KBM-7 (cell line): ENCODE data around the gene TMEM254.
"Not testable (repeated sequence)": the region's sequence is repeated elsewhere in the genome, so short reads cannot be mapped to it uniquely, and the experiment has no call there.

Experiments used
- DNase-seq: peaks from one replicate; pipeline ENCODE4 v3.0.0-alpha.2; 2015
- in situ Hi-C: fragments of 300-500 bp; cut with MboI; formaldehyde crosslinking; loops from 2 replicates; pipeline ENCODE4 v1.14.3; 2020; ENCODE audit warnings: low sequenced_read_pairs, low pct_unique_long_range_greater_than_20kb, mixed read lengths

Gene TMEM254

DNA sequence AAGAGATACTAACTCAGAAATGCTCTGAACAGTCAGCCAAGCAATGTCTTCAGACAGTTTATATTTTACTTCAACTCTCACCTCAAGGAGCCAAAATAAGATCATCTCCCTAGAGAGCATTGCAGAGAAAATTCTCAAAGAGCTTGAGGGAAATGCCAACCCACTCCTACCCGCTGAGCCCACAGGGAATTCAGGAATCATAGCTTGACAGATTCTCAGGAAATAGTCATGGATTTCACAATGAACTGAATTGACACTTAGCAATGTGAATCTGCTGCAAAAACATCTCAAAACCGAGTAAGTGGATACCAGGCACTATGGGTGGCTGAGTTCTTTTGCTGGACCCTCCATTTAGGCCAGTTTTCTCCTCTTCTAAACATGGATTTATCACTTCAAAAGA is 44.3 kb downstream of the TMEM254 start:
- DNase-seq, result no peak
- in situ Hi-C loops, result no loop called here

DNA sequence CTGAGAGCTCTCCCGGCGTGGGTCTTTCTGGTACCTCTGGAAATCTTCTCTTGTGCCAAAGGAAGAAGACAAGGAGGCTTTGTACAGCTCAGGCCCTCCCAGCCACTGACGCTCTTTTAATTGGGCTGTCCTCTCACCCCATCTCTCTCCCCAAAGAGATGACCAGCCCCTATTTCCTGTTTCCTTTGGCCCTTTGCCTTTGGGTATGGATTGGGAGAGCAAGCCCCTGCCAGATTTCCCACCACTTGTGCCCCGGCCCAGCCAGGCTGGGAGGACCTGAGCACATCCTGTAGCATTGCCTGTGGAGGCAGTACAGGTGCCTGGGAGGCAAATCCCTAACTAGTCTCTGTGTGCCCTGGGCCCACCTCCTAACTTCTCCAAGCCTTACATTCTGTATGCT is 48.4 kb downstream of the TMEM254 start:
- no peak for DNase-seq
- in situ Hi-C loops, result no loop called here

- DNase-seq, result no peak
- in situ Hi-C loops, result no loop called here
These were observed 53.0 kb downstream of the TMEM254 start for GRCh38 chr10:80131499-80131901.

DNA sequence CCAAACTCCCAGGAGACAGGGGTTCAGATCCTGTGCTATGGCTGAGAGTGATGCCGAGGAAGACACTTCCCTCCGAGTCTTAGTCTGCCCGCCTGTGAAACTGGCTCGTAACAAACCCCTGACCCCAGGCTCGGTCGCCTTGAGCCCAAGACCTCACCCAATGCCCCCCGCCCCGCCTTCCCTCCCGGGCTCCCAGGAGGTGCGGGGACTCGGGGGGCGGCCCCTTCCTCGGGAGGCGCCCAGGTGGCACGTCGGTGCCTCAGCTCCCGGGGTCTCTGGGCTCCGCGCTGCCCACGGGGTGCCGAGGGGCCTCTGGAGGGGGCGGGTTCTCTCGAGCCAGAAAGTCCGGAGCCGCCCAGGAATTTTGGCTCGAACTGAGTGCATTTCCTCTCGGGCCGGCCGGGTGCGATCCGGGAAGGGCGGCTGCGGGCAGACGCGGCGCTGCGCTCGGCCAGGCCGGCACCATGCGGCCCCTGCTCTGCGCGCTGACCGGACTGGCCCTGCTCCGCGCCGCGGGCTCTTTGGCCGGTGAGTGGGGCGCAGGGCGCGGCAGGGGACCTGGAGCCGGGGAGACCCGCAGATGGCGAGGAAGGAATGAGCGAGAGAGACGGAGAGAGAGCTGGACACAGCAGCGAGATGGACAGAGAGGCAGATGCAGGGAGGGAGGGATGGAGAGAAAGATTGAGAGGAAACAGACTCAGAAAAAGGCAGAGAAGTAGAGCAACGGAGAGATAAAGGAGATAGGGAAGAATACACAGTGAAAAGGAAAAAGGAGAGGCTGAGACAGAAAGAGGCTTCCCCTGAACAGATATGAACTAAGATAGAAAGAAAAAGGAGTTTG is 54.1 kb downstream of the TMEM254 start, which contains the start of gene PLAC9:
Gene PLAC9 (plus strand): TSS at position 432 of the 841 bp plus-strand sequence. CDS start 33 bp downstream, at position 465.
- in situ Hi-C loops, result no loop called here
- DNase-seq, result no peak

- no peak for DNase-seq
- in situ Hi-C loops, result no loop called here
These were observed 54.7 kb downstream of the TMEM254 start for GRCh38 chr10:80133206-80133605.

DNA sequence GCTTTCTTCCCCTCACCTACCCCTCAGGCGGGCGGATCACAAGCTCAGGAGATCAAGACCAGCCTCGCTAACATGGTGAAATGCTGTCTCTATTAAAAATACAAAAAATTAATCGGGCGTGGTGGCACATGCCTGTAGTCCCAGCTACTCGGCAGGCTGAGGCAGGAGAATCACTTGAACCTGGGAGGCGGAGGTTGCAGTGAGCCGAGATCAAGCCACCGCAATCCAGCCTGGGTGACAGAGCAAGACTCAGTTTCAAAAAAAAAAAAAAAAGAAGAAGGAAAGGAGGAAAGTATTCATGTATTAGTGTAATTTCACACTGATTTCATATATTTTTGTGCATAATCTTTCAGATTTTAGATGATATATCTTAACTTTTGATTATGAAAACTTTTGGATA is 55.2 kb downstream of the TMEM254 start:
- DNase-seq, in situ Hi-C loops: not testable (repeated sequence)

DNA sequence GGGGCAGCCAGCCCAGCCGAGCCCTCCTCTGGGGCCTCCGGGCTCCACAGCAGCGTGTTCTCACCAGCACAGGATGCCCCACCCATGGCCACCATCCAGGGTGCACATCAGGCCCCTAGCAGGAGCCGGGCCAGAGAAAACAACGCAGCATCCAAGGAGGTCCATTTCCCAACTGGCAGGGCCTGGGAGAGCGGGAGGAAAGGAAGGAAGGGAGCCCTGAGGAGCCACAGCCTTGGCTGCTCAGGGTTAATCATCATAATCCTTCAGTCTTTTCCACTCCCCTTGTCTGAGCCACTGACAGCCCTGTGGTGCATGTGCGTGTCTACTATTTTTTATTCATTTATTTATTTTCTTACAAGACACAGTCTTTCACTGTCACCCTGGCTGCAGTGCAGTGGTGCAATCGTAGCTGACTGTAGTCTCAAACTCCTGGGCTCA is 57.7 kb downstream of the TMEM254 start:
- no peak for DNase-seq
- in situ Hi-C loops, result no loop called here

GRCh38 chr10:80137031-80137862 is 58.8 kb downstream of the TMEM254 start:
- no peak for DNase-seq
- in situ Hi-C loops, result no loop called here

- no peak for DNase-seq
- in situ Hi-C loops, result no loop called here
These were observed 59.5 kb downstream of the TMEM254 start for GRCh38 chr10:80137920-80138319.

DNA sequence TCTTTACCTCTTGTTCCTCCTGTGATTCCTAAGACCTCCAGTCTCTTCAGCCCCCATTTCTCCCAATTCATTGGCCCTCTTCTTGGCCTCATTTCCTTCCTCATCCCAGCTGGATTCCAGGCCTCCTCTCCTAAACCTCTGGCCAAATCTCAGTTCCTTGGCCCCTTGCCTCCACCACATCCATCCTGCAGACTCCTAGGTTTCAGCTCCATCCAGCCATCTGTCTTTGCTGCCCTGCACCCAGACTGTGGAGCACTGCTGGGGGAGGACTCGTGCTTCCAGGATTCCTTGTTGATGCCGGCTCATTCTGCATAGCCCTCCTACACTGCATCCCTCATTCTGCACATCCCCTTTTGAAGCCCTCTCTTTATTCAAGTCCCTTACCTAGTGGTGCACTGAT is 60.8 kb downstream of the TMEM254 start:
- no peak for DNase-seq
- in situ Hi-C loops, result no loop called here

DNA sequence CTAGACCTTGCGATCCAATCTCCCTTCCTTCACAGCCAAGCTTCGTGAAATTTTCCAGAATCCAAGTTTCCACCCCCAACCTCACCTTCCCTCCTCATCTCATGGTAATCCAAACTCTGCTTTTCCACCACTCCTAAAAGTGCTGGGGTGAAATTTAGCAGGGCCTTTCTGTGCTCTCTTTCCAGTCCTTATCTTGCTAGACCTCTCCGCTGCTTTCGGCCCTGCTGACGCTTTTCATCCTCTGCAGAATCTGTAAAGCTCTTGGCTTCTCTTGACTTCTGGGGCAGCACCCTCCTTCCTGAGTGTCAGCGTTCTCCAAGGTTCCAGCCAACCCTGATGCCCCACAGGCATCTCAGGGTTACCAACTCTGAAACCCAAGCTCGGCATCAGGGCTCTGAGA is 61.8 kb downstream of the TMEM254 start:
- no peak for DNase-seq
- in situ Hi-C loops, result no loop called here

GRCh38 chr10:80141696-80142460 is 63.4 kb downstream of the TMEM254 start:
- DNase-seq, result no peak
- in situ Hi-C loops, result no loop called here
